ENCODE data around the gene IL16. TPM values are rescaled to one million over a fixed set of nuclear protein-coding genes. Genes with fewer than 3 reads are reported as not detected.

The IL16 gene
- total RNA-seq, 1 experiment from 2014 or later: not detected

- H3K4me3 Mint-ChIP-seq (ENCODE audit: low read depth, unreplicated experiment): no peak overlapping the region
- H3K27me3 Mint-ChIP-seq (ENCODE audit: unreplicated experiment): peaks cover 95% of the 10 kb centered on the region
- CTCF ChIA-PET: no interaction called here
- peaks cover 13% of the 10 kb centered on the region for H3K4me1 Mint-ChIP-seq (ENCODE audit: low read depth, unreplicated experiment)
- no peak for TF ChIP-seq CTCF (IDR thresholded peaks at IDR 0.05; ENCODE audit: unreplicated experiment)
- no peaks in the 10 kb centered on the region for H3K9me3 Mint-ChIP-seq (ENCODE audit: low read depth, unreplicated experiment)
- DNase-seq: no peak
- BruUV-seq (replicated peaks): no TSS peak
- H3K36me3 Mint-ChIP-seq (ENCODE audit: insufficient read depth, unreplicated experiment): no peaks in the 10 kb centered on the region
- no peak overlapping the region for H3K27ac Mint-ChIP-seq (ENCODE audit: unreplicated experiment)
- intact Hi-C loops (cut with micrococcal nuclease; ENCODE audit: unreplicated experiment): no loop called here
Measured at GRCh38 chr15:81270188-81270587, 73.5 kb downstream of the IL16 start.

- peaks cover 5% of the 10 kb centered on the region for H3K4me1 Mint-ChIP-seq (ENCODE audit: low read depth, unreplicated experiment)
- no TSS peak for BruUV-seq (replicated peaks)
- CTCF ChIA-PET: no interaction called here
- peaks cover 95% of the 10 kb centered on the region for H3K27me3 Mint-ChIP-seq (ENCODE audit: unreplicated experiment)
- DNase-seq: no peak
- TF ChIP-seq CTCF (IDR thresholded peaks at IDR 0.05; ENCODE audit: unreplicated experiment): no peak
- H3K36me3 Mint-ChIP-seq (ENCODE audit: insufficient read depth, unreplicated experiment): no peaks in the 10 kb centered on the region
- H3K4me3 Mint-ChIP-seq (ENCODE audit: low read depth, unreplicated experiment): no peak overlapping the region
- no peak overlapping the region for H3K27ac Mint-ChIP-seq (ENCODE audit: unreplicated experiment)
- no peaks in the 10 kb centered on the region for H3K9me3 Mint-ChIP-seq (ENCODE audit: low read depth, unreplicated experiment)
- intact Hi-C loops (cut with micrococcal nuclease; ENCODE audit: unreplicated experiment): no loop called here
Measured at GRCh38 chr15:81270781-81271491, 74.3 kb downstream of the IL16 start.

GRCh38 chr15:81271761-81272644 lies 75.3 kb downstream of the IL16 start:
- Mint-ChIP-seq H3K27me3 (ENCODE audit: unreplicated experiment) (peaks cover 95% of the 10 kb centered on the region), H3K4me1 (ENCODE audit: low read depth, unreplicated experiment) (no peaks in the 10 kb centered on the region), H3K4me3 (ENCODE audit: low read depth, unreplicated experiment) (no peak overlapping the region), H3K36me3 (ENCODE audit: insufficient read depth, unreplicated experiment) (no peaks in the 10 kb centered on the region), H3K9me3 (ENCODE audit: low read depth, unreplicated experiment) (no peaks in the 10 kb centered on the region), H3K27ac (ENCODE audit: unreplicated experiment) (no peak overlapping the region)
- CTCF ChIA-PET: interaction anchor here (1.1 kb wide), 1 partner anchor 135 kb away, joined by 3 read pairs; no protein-coding TSS in a partner anchor
- intact Hi-C loops (cut with micrococcal nuclease; ENCODE audit: unreplicated experiment): no loop called here
- TF ChIP-seq CTCF (IDR thresholded peaks at IDR 0.05; ENCODE audit: unreplicated experiment): no peak
- no TSS peak for BruUV-seq (replicated peaks)
- DNase-seq: no peak

- intact Hi-C loops (cut with micrococcal nuclease; ENCODE audit: unreplicated experiment): no loop called here
- Mint-ChIP-seq H3K27ac (ENCODE audit: unreplicated experiment) (no peak overlapping the region), H3K27me3 (ENCODE audit: unreplicated experiment) (peaks cover 95% of the 10 kb centered on the region), H3K9me3 (ENCODE audit: low read depth, unreplicated experiment) (no peaks in the 10 kb centered on the region), H3K36me3 (ENCODE audit: insufficient read depth, unreplicated experiment) (no peaks in the 10 kb centered on the region), H3K4me1 (ENCODE audit: low read depth, unreplicated experiment) (no peaks in the 10 kb centered on the region), H3K4me3 (ENCODE audit: low read depth, unreplicated experiment) (no peak overlapping the region)
- no peak for TF ChIP-seq CTCF (IDR thresholded peaks at IDR 0.05; ENCODE audit: unreplicated experiment)
- no TSS peak for BruUV-seq (replicated peaks)
- DNase-seq: no peak
- CTCF ChIA-PET: no interaction called here
Measured at GRCh38 chr15:81273200-81273599, 76.5 kb downstream of the IL16 start.
